Heart right ventricle (tissue), 16 donors: ENCODE data around the gene PIP5K1C. TPM values are rescaled to one million over a fixed set of nuclear protein-coding genes. Genes with fewer than 3 reads are reported as not detected.

Experiments used
- ATAC-seq, 8 donors: fragments of 200-7000 bp; cut with Tn5 transposase; one replicate each; pipeline ENCODE4 v1.9.1; 2020; ENCODE audit warnings: mild to moderate bottlenecking in 8 of 8, moderate library complexity in 8 of 8, moderate number of reproducible peaks in 1 of 8
- DNase-seq, 2 donors: peaks; one replicate each; pipeline ENCODE4 v3.0.0-alpha.2; 2020
- H3K27ac ChIP-seq, 10 donors: fragments of 200-600 bp; sonication (generic) in 2 of 10; one replicate each; pipeline versions ENCODE4 v1.5.0 to v1.8.0; 2020 to 2022; ENCODE audit warnings: mild to moderate bottlenecking in 3 of 10
- H3K27me3 ChIP-seq, 7 donors: fragments of 200-600 bp; one replicate each; pipeline ENCODE4 v1.8.0; 2021 to 2022; ENCODE audit warnings: mild to moderate bottlenecking in 2 of 7
- H3K36me3 ChIP-seq, 9 donors: fragments of 200-600 bp; sonication (generic) in 1 of 9; one replicate each; pipeline versions ENCODE4 v1.5.0 to v1.8.0; 2020 to 2022; ENCODE audit warnings: mild to moderate bottlenecking in 2 of 9
- H3K4me1 ChIP-seq, 9 donors: fragments of 200-600 bp; sonication (generic) in 1 of 9; one replicate each; pipeline versions ENCODE4 v1.5.0 to v1.8.0; 2020 to 2022; ENCODE audit warnings: mild to moderate bottlenecking in 4 of 9
- H3K4me3 ChIP-seq, 10 donors: fragments of 200-600 bp; sonication (generic) in 2 of 10; one replicate each; pipeline versions ENCODE4 v1.5.0 to v1.8.0; 2020 to 2022; ENCODE audit warnings: mild to moderate bottlenecking in 7 of 10, moderate library complexity in 2 of 10
- H3K9me3 ChIP-seq, 11 donors: fragments of 200-600 bp in 10 of 11; sonication (generic) in 2 of 11; one replicate each; pipeline versions ENCODE4 v1.5.0 to v1.8.0; 2013 to 2022; ENCODE audit warnings: mild to moderate bottlenecking in 2 of 11, control low read depth in 1 of 11, moderate library complexity in 1 of 11
- CTCF ChIP-seq, 9 donors: fragments of 200-600 bp; sonication (generic) in 2 of 9; IDR thresholded peaks; one replicate each; pipeline versions ENCODE4 v1.5.0 to v1.8.0; 2021 to 2022; ENCODE audit warnings: antibody characterized with exemption in 9 of 9, mild to moderate bottlenecking in 5 of 9, moderate library complexity in 1 of 9
- WGBS, 2 donors: extraction: QIAGEN DNeasy Blood & Tissue Kit; methylation state at CpG; one replicate each; pipeline ENCODE4 v1.1.7; 2013; ENCODE audit warnings: inconsistent platforms in 1 of 2; 5-methylcytosine and 5-hydroxymethylcytosine counted together
- intact Hi-C, 10 donors: fragments of 100-400 bp; cut with DNase I; formaldehyde crosslinking; loops; one replicate each; pipeline versions ENCODE4 v1.11.1 to v1.14.2; 2022
- polyA plus RNA-seq, 2 donors: library from polyadenylated mRNA; stranded (reverse); fragments of 200-250 nt; gene quantifications; one replicate each; pipeline ENCODE4 v1.2.3, GENCODE V29; 2013
- total RNA-seq, 10 donors: library from RNA; stranded (reverse); fragmentation: NEBNext Ultra II Directional in 3 of 10; extraction: Animal tissue kit (Norgen Biotek cat#: 25700) in 3 of 10; gene quantifications; one replicate each; pipeline versions ENCODE4 v1.2.1 to v1.2.4, GENCODE V29; 2021 to 2023
- donor health status: Arrhythmogenic right ventricular cardiomyopathy.
- donor health status: ischemic (EF 13 %, LVEDD 7.1; RV severe dilation, severe dysfunction).
- donor health status: healthy with polysubstance abuse.
- donor health status: DM: no; HTN: yes; CAD: no.
- donor health status: DM: no; HTN: no; CAD: no.
- donor health status: ischemic (EF 25% LVEDD 6.9; RV normal size, moderate dysfunction).
- donor health status: ischemic (EF 25% LVEDD 5.7; RV mildly dilated, moderate dysfunction).
- donor health status: healthy.
- donor health status: DM: yes; HTN: yes; CAD: no.
- donor health status: Ischemic cardiomyopathy.
- donor health status: ischemic (EF 35%, LVEDD 5.7; RV mildly dilated, moderate dysfunction).
- donor health status: nonischemic (EF 11% LVEDD 7.7; RV severe dilation, severe dysfunction).
- donor health status: DM: yes; HTN: yes; CAD: no.
- donor health status: PGD.
- donor health status: ischemic (EF 29% LVEDD 5.4; RV normal size, mild dysfunction).
- donor health status: nonischemic (EF 23%, LVEDD 6.1; RV moderate dilation, normal function).

The PIP5K1C gene
- total and polyA plus RNA-seq, 12 donors: 18.3 to 46.6 (median 34.9) TPM

GRCh38 chr19:3618811-3619630 lies 81.2 kb downstream of the PIP5K1C start:
- WGBS, 2 donors: 88 to 90% methylated on average over 31 of the region's 31 CpGs
- no peak overlapping the region for H3K27ac ChIP-seq

GRCh38 chr19:3618144-3618810 lies 82.0 kb downstream of the PIP5K1C start:
- peaks cover 0 to 20% (median 14%) of the 10 kb centered on the region in 9 donors for H3K4me1 ChIP-seq

More at GRCh38 chr19:3618811-3619630, 81.2 kb downstream of the PIP5K1C start:
- DNase-seq (peak in 1 of 2 donors; percentile 13), ATAC-seq (peak in 1 of 8 donors; percentile 5)
- Histone ChIP-seq H3K36me3 (peaks cover 0 to 84% (median 5%) of the 10 kb centered on the region in 9 donors), H3K27me3 (no peaks in the 10 kb centered on the region), H3K4me3 (peak overlapping the region in 1 of 10 donors; percentile 42), H3K4me1 (peaks cover 0 to 20% (median 14%) of the 10 kb centered on the region in 9 donors), H3K9me3 (no peaks in the 10 kb centered on the region)
- intact Hi-C loops: loop anchor here (1.0 to 10.0 kb wide), 10 partner anchors 32 to 312 kb away; no protein-coding TSS in a partner anchor
- peak in 4 of 9 donors; percentile 6 to 37 (median 19) for TF ChIP-seq CTCF (IDR thresholded peaks at IDR 0.05)

GRCh38 chr19:3617463-3617862 lies 82.8 kb downstream of the PIP5K1C start:
- WGBS, 2 donors: 53 to 61% methylated on average over 19 of the region's 19 CpGs
- DNase-seq (peak in 1 of 2 donors; percentile 29), ATAC-seq (peak in 7 of 8 donors; percentile 7 to 90 (median 67))
- intact Hi-C loops: loop anchor here in 9 of 10 donors (5.0 to 10.0 kb wide), 6 partner anchors 35 to 310 kb away; no protein-coding TSS in a partner anchor
- no peaks in the 10 kb centered on the region for H3K9me3 ChIP-seq
- TF ChIP-seq CTCF (IDR thresholded peaks at IDR 0.05): no peak
- H3K4me3 ChIP-seq: peak overlapping the region in 7 of 10 donors; percentile 16 to 45 (median 40)
- H3K27ac ChIP-seq: peak overlapping the region in 8 of 10 donors; percentile 15 to 74 (median 55)
- no peaks in the 10 kb centered on the region for H3K27me3 ChIP-seq
- peaks cover 0 to 20% (median 14%) of the 10 kb centered on the region in 9 donors for H3K4me1 ChIP-seq
- H3K36me3 ChIP-seq: peaks cover 0 to 82% (median 5%) of the 10 kb centered on the region in 9 donors

More at GRCh38 chr19:3618144-3618810, 82.0 kb downstream of the PIP5K1C start:
- intact Hi-C loops: loop anchor here (1.0 to 10.0 kb wide), 10 partner anchors 31 to 311 kb away; no protein-coding TSS in a partner anchor
- Histone ChIP-seq H3K4me3 (peak overlapping the region in 8 of 10 donors; percentile 16 to 45 (median 36)), H3K9me3 (no peaks in the 10 kb centered on the region), H3K27ac (peak overlapping the region in 8 of 10 donors; percentile 15 to 74 (median 56)), H3K27me3 (no peaks in the 10 kb centered on the region), H3K36me3 (peaks cover 0 to 82% (median 5%) of the 10 kb centered on the region in 9 donors)
- peak; percentile 88 to 99 (median 96) for TF ChIP-seq CTCF (IDR thresholded peaks at IDR 0.05)
- DNase-seq: peak; percentile 64 to 77
- peak; percentile 72 to 93 (median 88) for ATAC-seq
- 34 to 46% methylated on average over 31 of the region's 31 CpGs for WGBS, 2 donors
